Measurements from ENCODE around the gene MUC6. TPM values are rescaled to one million over a fixed set of nuclear protein-coding genes. Genes with fewer than 3 reads are reported as not detected.

Gene MUC6
- total and polyA plus RNA-seq, 10 donors: 0.02 to 0.76 (median 0.22) TPM; not detected in 3

DNA sequence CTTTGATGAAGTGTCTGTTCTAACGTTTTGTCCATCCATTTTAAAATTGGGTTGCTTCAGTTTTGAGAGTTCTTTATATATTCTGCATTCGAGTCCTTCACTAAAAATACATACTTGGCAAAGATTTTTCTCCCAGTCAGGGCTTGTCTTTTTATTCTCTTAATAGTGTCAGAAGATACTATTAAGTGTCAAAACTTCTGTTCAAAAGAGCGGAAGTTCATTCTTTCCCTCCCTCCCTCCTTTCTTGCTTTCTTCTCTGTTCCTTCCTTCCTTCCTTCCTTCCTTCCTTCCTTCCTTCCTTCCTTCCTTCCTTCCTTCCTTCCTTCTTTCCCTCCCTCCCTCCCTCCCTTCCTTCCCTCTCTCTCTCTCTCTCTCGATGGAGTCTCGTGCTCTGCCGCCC lies 7.6 kb upstream of the MUC6 start:
- TF ChIP-seq, protein P1, sequence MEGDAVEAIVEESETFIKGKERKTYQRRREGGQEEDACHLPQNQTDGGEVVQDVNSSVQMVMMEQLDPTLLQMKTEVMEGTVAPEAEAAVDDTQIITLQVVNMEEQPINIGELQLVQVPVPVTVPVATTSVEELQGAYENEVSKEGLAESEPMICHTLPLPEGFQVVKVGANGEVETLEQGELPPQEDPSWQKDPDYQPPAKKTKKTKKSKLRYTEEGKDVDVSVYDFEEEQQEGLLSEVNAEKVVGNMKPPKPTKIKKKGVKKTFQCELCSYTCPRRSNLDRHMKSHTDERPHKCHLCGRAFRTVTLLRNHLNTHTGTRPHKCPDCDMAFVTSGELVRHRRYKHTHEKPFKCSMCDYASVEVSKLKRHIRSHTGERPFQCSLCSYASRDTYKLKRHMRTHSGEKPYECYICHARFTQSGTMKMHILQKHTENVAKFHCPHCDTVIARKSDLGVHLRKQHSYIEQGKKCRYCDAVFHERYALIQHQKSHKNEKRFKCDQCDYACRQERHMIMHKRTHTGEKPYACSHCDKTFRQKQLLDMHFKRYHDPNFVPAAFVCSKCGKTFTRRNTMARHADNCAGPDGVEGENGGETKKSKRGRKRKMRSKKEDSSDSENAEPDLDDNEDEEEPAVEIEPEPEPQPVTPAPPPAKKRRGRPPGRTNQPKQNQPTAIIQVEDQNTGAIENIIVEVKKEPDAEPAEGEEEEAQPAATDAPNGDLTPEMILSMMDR (IDR thresholded peaks at IDR 0.05 in 8 of 11, conservative IDR thresholded peaks at IDR 0.05 in 3 of 11): no peak
- TF ChIP-seq POLR2A (IDR thresholded peaks at IDR 0.05) (no peak), POLR2AphosphoS5 (IDR thresholded peaks at IDR 0.05) (no peak)
- intact Hi-C loops (cut with DNase I; ENCODE audit: low total_unique reads): no loop called here
- H3K27me3 ChIP-seq (replicated peaks in 1 of 7): peaks cover 0 to 27% (median 0%) of the 10 kb centered on the region in 7 donors
- H3K4me1 ChIP-seq: peaks cover 0 to 51% (median 10%) of the 10 kb centered on the region in 6 donors
- WGBS, 5 donors: 54 to 84% (median 66%) methylated on average over 6 of the region's 6 CpGs
- no peaks in the 10 kb centered on the region for H3K9me3 ChIP-seq
- H3K4me3 ChIP-seq: no peak overlapping the region
- H3K36me3 ChIP-seq: no peaks in the 10 kb centered on the region
- no peak overlapping the region for H3K27ac ChIP-seq
- no peak for DNase-seq

- Histone ChIP-seq H3K4me3 (no peak overlapping the region), H3K36me3 (no peaks in the 10 kb centered on the region), H3K4me1 (peaks cover 0 to 46% (median 7%) of the 10 kb centered on the region in 6 donors), H3K27ac (no peak overlapping the region), H3K9me3 (no peaks in the 10 kb centered on the region), H3K27me3 (replicated peaks in 1 of 7) (peaks cover 0 to 22% (median 0%) of the 10 kb centered on the region in 7 donors)
- TF ChIP-seq POLR2A (IDR thresholded peaks at IDR 0.05) (no peak), POLR2AphosphoS5 (IDR thresholded peaks at IDR 0.05) (no peak)
- TF ChIP-seq, protein P1 (IDR thresholded peaks at IDR 0.05 in 8 of 11, conservative IDR thresholded peaks at IDR 0.05 in 3 of 11): no peak
- DNase-seq: no peak
- intact Hi-C loops (cut with DNase I; ENCODE audit: low total_unique reads): no loop called here
- 88 to 93% (median 91%) methylated on average over 20 of the region's 20 CpGs for WGBS, 5 donors
These were observed 7.1 kb upstream of the MUC6 start for GRCh38 chr11:1043563-1044096.

DNA sequence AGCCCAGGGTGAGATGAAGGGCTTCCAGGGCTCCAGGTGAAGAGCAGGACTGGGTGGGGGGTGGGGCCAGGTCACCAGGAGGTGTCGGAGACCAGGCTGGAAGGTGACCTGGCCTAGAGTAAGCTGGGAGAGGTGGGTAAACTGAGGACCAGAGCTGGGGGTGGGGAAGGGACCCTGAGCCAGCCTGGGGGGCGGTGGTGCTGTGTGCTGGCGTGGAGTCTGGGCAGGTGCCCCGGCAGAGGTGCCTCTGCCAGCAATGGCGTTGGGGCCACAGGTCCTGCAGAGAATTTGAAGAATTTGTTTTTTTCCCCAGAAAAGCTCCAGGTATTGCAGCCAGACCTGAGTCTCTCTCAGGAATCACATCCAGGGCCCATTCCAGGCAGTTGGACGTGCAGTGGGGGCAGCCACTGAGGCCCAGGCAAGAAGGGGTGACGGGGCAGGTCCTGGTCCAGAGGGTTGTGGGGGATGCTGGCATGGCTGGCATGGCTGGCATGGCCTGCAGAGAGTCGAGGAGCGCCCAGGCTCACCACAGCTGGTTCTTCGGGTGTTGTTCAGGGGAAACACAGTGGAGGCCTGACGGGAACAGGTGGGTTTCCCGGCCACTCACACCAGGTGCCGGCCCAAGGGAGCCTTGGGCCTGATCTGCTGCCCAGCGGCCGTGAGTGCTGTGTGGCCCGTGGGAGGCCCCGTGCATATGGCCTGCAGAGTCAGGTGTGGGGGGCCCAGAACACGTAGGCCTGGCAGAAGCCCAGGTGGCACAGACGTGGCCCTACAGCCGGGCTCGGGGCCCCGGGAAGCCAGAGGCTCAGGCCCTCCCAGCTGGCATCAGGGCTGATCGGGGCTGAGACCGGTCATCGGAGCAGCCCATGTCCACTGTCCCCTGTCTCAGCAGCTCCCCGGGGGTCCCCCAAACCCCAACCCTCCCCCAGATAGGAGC lies 6.4 kb upstream of the MUC6 start:
- peaks cover 0 to 38% (median 3%) of the 10 kb centered on the region in 6 donors for H3K4me1 ChIP-seq
- no peaks in the 10 kb centered on the region for H3K9me3 ChIP-seq
- intact Hi-C loops (cut with DNase I; ENCODE audit: low total_unique reads): no loop called here
- H3K4me3 ChIP-seq: no peak overlapping the region
- H3K36me3 ChIP-seq: no peaks in the 10 kb centered on the region
- WGBS, 5 donors: 82 to 95% (median 90%) methylated on average over 16 to 26 of the region's 26 CpGs
- TF ChIP-seq, protein P1 (IDR thresholded peaks at IDR 0.05 in 8 of 11, conservative IDR thresholded peaks at IDR 0.05 in 3 of 11): no peak
- TF ChIP-seq POLR2AphosphoS5 (IDR thresholded peaks at IDR 0.05): peak in 1 of 3 donors; percentile 19
- no peak overlapping the region for H3K27ac ChIP-seq
- peak; percentile 64 for DNase-seq
- peaks cover 0 to 16% (median 0%) of the 10 kb centered on the region in 7 donors for H3K27me3 ChIP-seq (replicated peaks in 1 of 7)
